ENCODE measurements around the gene NFKBIB. TPM values are rescaled to one million over a fixed set of nuclear protein-coding genes. Genes with fewer than 3 reads are reported as not detected.

NFKBIB gene
- total and polyA plus RNA-seq, 2 of the 13 experiments (the other 11 are each of a cell fraction or from before 2014, with no cell fraction given) = 8.6 to 14.9 TPM

GRCh38 chr19:38851622-38852230 is 48.0 kb upstream of the NFKBIB start (continued):
- TF ChIP-seq ZSCAN21 (CRISPR knock-in tag; IDR thresholded peaks at IDR 0.05; ENCODE audit: borderline replicate concordance) (no peak), HNF1A (IDR thresholded peaks at IDR 0.05; ENCODE audit: low read depth) (0 out of 2 replicates have a peak, but pooled peaks have one; percentile 16), HNF1A (CRISPR knock-in tag; IDR thresholded peaks at IDR 0.05; ENCODE audit: borderline replicate concordance) (0 out of 2 replicates have a peak, but pooled peaks have one; percentile 60), MED8 (CRISPR knock-in tag; IDR thresholded peaks at IDR 0.05; ENCODE audit: insufficient replicate concordance) (peak; percentile 11), KAT2B (IDR thresholded peaks at IDR 0.05; ENCODE audit: borderline replicate concordance, low read depth, low read length) (no peak), YEATS4 (CRISPR knock-in tag; IDR thresholded peaks at IDR 0.05; ENCODE audit: borderline replicate concordance) (peak; percentile 87; the same call in 1 of the 2 replicates), PTBP1 (IDR thresholded peaks at IDR 0.05; ENCODE audit: low read depth, low read length, poor library complexity, severe bottlenecking) (no peak), ZNF710 (CRISPR knock-in tag; IDR thresholded peaks at IDR 0.05; ENCODE audit: borderline replicate concordance) (no peak), KMT2B (CRISPR knock-in tag; IDR thresholded peaks at IDR 0.05) (no peak), ZNF30 (CRISPR knock-in tag; IDR thresholded peaks at IDR 0.05) (no peak), ZNF431 (CRISPR knock-in tag; IDR thresholded peaks at IDR 0.05; ENCODE audit: borderline replicate concordance, low read depth) (peak; percentile 47; the same call in 1 of the 2 replicates), ZNF253 (CRISPR knock-in tag; IDR thresholded peaks at IDR 0.05; ENCODE audit: borderline replicate concordance) (no peak), ZBTB49 (CRISPR knock-in tag; IDR thresholded peaks at IDR 0.05; ENCODE audit: borderline replicate concordance) (no peak), POLR2AphosphoS2 (IDR thresholded peaks at IDR 0.05; ENCODE audit: low read depth, low read length) (no peak), MBD4 (IDR thresholded peaks at IDR 0.05; ENCODE audit: borderline replicate concordance, low read length) (no peak), HDAC2 (CRISPR knock-in tag; IDR thresholded peaks at IDR 0.05) (peak; percentile 33; the same call in 1 of the 2 replicates), NFE2L1 (CRISPR knock-in tag; IDR thresholded peaks at IDR 0.05; ENCODE audit: borderline replicate concordance) (no peak), ZNF468 (CRISPR knock-in tag; IDR thresholded peaks at IDR 0.05) (no peak), HNRNPUL1 (IDR thresholded peaks at IDR 0.05; ENCODE audit: low read depth, low read length) (no peak), STAT5B (CRISPR knock-in tag; IDR thresholded peaks at IDR 0.05) (no peak), IRX3 (CRISPR knock-in tag; IDR thresholded peaks at IDR 0.05; ENCODE audit: borderline replicate concordance, low read depth) (0 out of 2 replicates have a peak, but pooled peaks have one; percentile 43), CBFB (CRISPR knock-in tag; IDR thresholded peaks at IDR 0.05) (peak; percentile 62; the same call in 1 of the 2 replicates)
